Skeletal muscle tissue (tissue), 4 donors: ENCODE data around the gene CDH4. TPM values are rescaled to one million over a fixed set of nuclear protein-coding genes. Genes with fewer than 3 reads are reported as not detected.

Experiments
- H3K27ac ChIP-seq: one replicate; pipeline ENCODE4 v1.7.0; 2013; ENCODE audit warnings: mild to moderate bottlenecking, low read depth, low read length, inconsistent platforms
- H3K27me3 ChIP-seq, 3 donors: one replicate each; pipeline ENCODE4 v1.7.0; 2013; ENCODE audit warnings: low read length in 3 of 3; ENCODE audit not compliant: control insufficient read depth in 3 of 3, insufficient read depth in 3 of 3
- H3K36me3 ChIP-seq, 3 donors: one replicate each; pipeline ENCODE4 v1.7.0; 2013; ENCODE audit warnings: low read length in 3 of 3; ENCODE audit not compliant: control insufficient read depth in 3 of 3, insufficient read depth in 3 of 3
- H3K4me1 ChIP-seq, 3 donors: one replicate each; pipeline ENCODE4 v1.7.0; 2013; ENCODE audit warnings: low read length in 3 of 3, mild to moderate bottlenecking in 3 of 3; ENCODE audit not compliant: control insufficient read depth in 3 of 3, insufficient read depth in 3 of 3
- H3K4me3 ChIP-seq, 3 donors: one replicate each; pipeline ENCODE4 v1.7.0; 2013; ENCODE audit warnings: low read length in 3 of 3
- H3K9ac ChIP-seq, 3 donors: one replicate each; pipeline ENCODE4 v1.7.0; 2013; ENCODE audit warnings: low read length in 3 of 3, mild to moderate bottlenecking in 3 of 3, moderate library complexity in 2 of 3, low read depth in 1 of 3
- H3K9me3 ChIP-seq, 3 donors: one replicate each; pipeline ENCODE4 v1.7.0; 2013; ENCODE audit warnings: low read length in 3 of 3; ENCODE audit not compliant: control insufficient read depth in 3 of 3
- total RNA-seq: library from RNA; depleted of rRNA; stranded (reverse); fragments of >200 nt; gene quantifications from one replicate; pipeline ENCODE4 v1.2.3, GENCODE V29; 2014
- donor health status: Osteomylitis.

The CDH4 gene
- total RNA-seq, 1 donor from 2014 or later: 0.52 TPM

DNA sequence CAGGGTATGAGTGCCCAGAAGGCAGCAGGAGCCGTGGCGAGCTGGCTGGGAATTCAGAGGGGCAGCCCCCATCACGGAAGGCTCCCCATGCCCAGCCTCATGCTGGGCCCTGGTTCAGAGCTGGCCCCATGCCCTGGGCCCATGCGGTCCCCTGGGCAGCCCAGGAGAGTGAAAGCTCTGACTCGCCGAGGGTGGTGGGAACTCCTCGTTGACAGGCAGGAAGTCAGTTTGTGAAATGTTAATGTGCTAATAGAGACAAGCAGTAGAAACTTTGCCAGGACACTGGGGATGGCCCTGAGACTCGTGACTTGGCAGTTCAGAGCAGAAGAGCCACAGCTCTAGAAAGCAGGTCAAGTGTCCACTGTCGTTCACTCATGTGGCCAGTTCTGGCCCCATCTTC lies 460.6 kb downstream of the CDH4 start:
- Histone ChIP-seq H3K27me3 (peaks cover 0 to 16% (median 3%) of the 10 kb centered on the region in 3 donors), H3K9me3 (peaks cover 0 to 7% (median 0%) of the 10 kb centered on the region in 3 donors), H3K4me1 (no peaks in the 10 kb centered on the region), H3K36me3 (no peaks in the 10 kb centered on the region), H3K27ac (no peak overlapping the region), H3K9ac (no peak overlapping the region), H3K4me3 (no peak overlapping the region)

- H3K4me1 ChIP-seq: no peaks in the 10 kb centered on the region
- H3K27ac ChIP-seq: no peak overlapping the region
- H3K9me3 ChIP-seq: peaks cover 0 to 5% (median 0%) of the 10 kb centered on the region in 3 donors
- H3K36me3 ChIP-seq: no peaks in the 10 kb centered on the region
- H3K9ac ChIP-seq: no peak overlapping the region
- H3K4me3 ChIP-seq: no peak overlapping the region
- peaks cover 23 to 27% (median 27%) of the 10 kb centered on the region in 3 donors for H3K27me3 ChIP-seq
Observed at GRCh38 chr20:61718361-61719005, 466.4 kb downstream of the CDH4 start.

- Histone ChIP-seq H3K27me3 (peaks cover 23 to 27% (median 27%) of the 10 kb centered on the region in 3 donors), H3K9ac (no peak overlapping the region), H3K4me1 (no peaks in the 10 kb centered on the region), H3K27ac (no peak overlapping the region), H3K36me3 (no peaks in the 10 kb centered on the region), H3K4me3 (no peak overlapping the region), H3K9me3 (peaks cover 0 to 5% (median 0%) of the 10 kb centered on the region in 3 donors)
Observed at GRCh38 chr20:61719691-61720347, 467.8 kb downstream of the CDH4 start.

DNA sequence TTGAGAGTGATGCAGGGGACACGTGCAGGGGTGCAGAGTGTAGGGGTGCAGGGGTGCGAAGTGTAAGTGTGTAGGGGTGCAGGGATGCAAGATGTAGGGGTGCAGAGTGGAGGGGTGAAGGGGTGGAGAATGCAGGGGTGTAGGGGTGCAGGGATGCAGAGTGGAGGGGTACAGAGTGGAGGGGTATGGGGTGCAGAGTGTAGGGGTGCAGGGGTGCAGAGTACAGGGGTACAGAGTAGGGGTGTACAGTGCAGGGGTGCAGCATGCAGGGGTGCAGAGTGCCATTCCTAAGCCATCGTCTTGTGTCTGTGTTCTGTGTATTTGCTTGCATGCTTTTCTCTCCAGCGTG lies 468.3 kb downstream of the CDH4 start:
- no peak overlapping the region for H3K4me3 ChIP-seq
- H3K9ac ChIP-seq: no peak overlapping the region
- H3K27me3 ChIP-seq: peaks cover 23 to 27% (median 27%) of the 10 kb centered on the region in 3 donors
- H3K36me3 ChIP-seq: no peaks in the 10 kb centered on the region
- H3K4me1 ChIP-seq: no peaks in the 10 kb centered on the region
- H3K27ac ChIP-seq: no peak overlapping the region
- peaks cover 0 to 5% (median 0%) of the 10 kb centered on the region in 3 donors for H3K9me3 ChIP-seq

DNA sequence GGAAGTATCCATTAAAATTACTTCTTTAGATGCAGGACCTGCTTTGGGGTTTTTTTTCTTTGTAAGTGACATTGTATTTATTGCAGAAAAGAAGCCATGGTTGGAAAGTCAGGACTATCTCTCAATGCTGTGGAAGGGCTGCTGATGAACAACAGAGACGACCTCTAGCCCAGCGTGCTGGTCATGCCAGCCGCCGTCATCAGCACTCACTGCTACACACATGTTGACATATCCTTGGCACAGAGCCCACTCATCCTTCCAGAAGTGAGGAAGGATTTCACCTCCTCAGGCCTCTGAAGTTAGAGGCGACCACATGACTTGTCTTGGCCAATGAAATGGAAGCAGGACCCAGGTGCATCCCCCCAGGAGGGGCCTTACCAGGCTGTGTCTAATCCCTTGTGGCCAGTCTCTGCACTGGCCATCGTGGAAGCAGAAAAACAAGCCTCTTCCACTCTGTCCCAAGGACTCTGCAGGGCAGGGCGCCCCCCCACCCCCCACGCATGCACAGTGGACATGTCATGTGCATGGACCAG lies 470.2 kb downstream of the CDH4 start:
- Histone ChIP-seq H3K4me1 (no peaks in the 10 kb centered on the region), H3K9ac (no peak overlapping the region), H3K4me3 (no peak overlapping the region), H3K27me3 (peaks cover 23 to 27% (median 24%) of the 10 kb centered on the region in 3 donors), H3K9me3 (peaks cover 0 to 4% (median 1%) of the 10 kb centered on the region in 3 donors), H3K36me3 (no peaks in the 10 kb centered on the region), H3K27ac (no peak overlapping the region)

GRCh38 chr20:61723529-61724257 lies 471.6 kb downstream of the CDH4 start:
- Histone ChIP-seq H3K36me3 (no peaks in the 10 kb centered on the region), H3K9ac (no peak overlapping the region), H3K27ac (no peak overlapping the region), H3K4me3 (no peak overlapping the region), H3K27me3 (peaks cover 16 to 18% (median 17%) of the 10 kb centered on the region in 3 donors), H3K4me1 (no peaks in the 10 kb centered on the region), H3K9me3 (peaks cover 0 to 4% (median 1%) of the 10 kb centered on the region in 3 donors)

GRCh38 chr20:61724376-61724775 lies 472.3 kb downstream of the CDH4 start:
- Histone ChIP-seq H3K4me1 (no peaks in the 10 kb centered on the region), H3K9ac (no peak overlapping the region), H3K27me3 (peaks cover 15 to 16% (median 16%) of the 10 kb centered on the region in 3 donors), H3K4me3 (no peak overlapping the region), H3K9me3 (peaks cover 0 to 4% (median 1%) of the 10 kb centered on the region in 3 donors), H3K36me3 (no peaks in the 10 kb centered on the region), H3K27ac (no peak overlapping the region)

GRCh38 chr20:61725145-61725544 lies 473.1 kb downstream of the CDH4 start:
- Histone ChIP-seq H3K4me3 (no peak overlapping the region), H3K4me1 (no peaks in the 10 kb centered on the region), H3K9ac (no peak overlapping the region), H3K9me3 (peaks cover 0 to 4% (median 1%) of the 10 kb centered on the region in 3 donors), H3K27ac (no peak overlapping the region), H3K36me3 (no peaks in the 10 kb centered on the region), H3K27me3 (peaks cover 8 to 12% (median 10%) of the 10 kb centered on the region in 3 donors)

- no peaks in the 10 kb centered on the region for H3K4me1 ChIP-seq
- no peak overlapping the region for H3K9ac ChIP-seq
- H3K4me3 ChIP-seq: no peak overlapping the region
- peaks cover 0 to 4% (median 1%) of the 10 kb centered on the region in 3 donors for H3K9me3 ChIP-seq
- peaks cover under 1 to 4% (median 2%) of the 10 kb centered on the region in 3 donors for H3K27me3 ChIP-seq
- no peaks in the 10 kb centered on the region for H3K36me3 ChIP-seq
- H3K27ac ChIP-seq: no peak overlapping the region
Observed at GRCh38 chr20:61725966-61726365, 473.9 kb downstream of the CDH4 start.
